ENCODE data around the gene EXO1.

EXO1 gene

GRCh38 chr1:241917487-241917886 lies 69.5 kb downstream of the EXO1 start:
- Histone ChIP-seq H3K36me3 (ENCODE audit: insufficient read depth, low read length) (no peaks in the 10 kb centered on the region), H3K79me2 (ENCODE audit: insufficient read depth, low read length) (no peaks in the 10 kb centered on the region), H3K4me3 (ENCODE audit: low read length, poor library complexity, severe bottlenecking) (no peak overlapping the region), H3K4me1 (ENCODE audit: insufficient read depth, low read length, poor library complexity, severe bottlenecking) (no peaks in the 10 kb centered on the region), H3K9me3 (ENCODE audit: insufficient read depth, low read depth, low read length) (no peaks in the 10 kb centered on the region), H3K9ac (ENCODE audit: low read depth, low read length, poor library complexity, severe bottlenecking) (no peak overlapping the region), H3K4me2 (ENCODE audit: low read depth, low read length, poor library complexity, severe bottlenecking) (no peak overlapping the region), H4K20me1 (ENCODE audit: insufficient read depth, low read length, poor library complexity, severe bottlenecking) (no peaks in the 10 kb centered on the region), H2AFZ (ENCODE audit: low read length) (no peak overlapping the region), H3F3A (ENCODE audit: low read depth) (no peaks in the 10 kb centered on the region), H3K27me3 (ENCODE audit: insufficient read depth, low read length, poor library complexity, severe bottlenecking) (no peaks in the 10 kb centered on the region), H3K9me2 (replicated peaks; ENCODE audit: low read depth, low read length) (no peaks in the 10 kb centered on the region)
- TF ChIP-seq CTCF (conservative IDR thresholded peaks at IDR 0.05; ENCODE audit: low read length) = no peak
- TF ChIP-seq EZH2phosphoT487 (IDR thresholded peaks at IDR 0.05; ENCODE audit: borderline replicate concordance) = no peak

GRCh38 chr1:241918879-241919278 lies 70.9 kb downstream of the EXO1 start:
- H4K20me1 ChIP-seq (ENCODE audit: insufficient read depth, low read length, poor library complexity, severe bottlenecking) = no peaks in the 10 kb centered on the region
- no peaks in the 10 kb centered on the region for H3K36me3 ChIP-seq (ENCODE audit: insufficient read depth, low read length)
- no peak for TF ChIP-seq CTCF (conservative IDR thresholded peaks at IDR 0.05; ENCODE audit: low read length)
- no peak for TF ChIP-seq EZH2phosphoT487 (IDR thresholded peaks at IDR 0.05; ENCODE audit: borderline replicate concordance)
- no peaks in the 10 kb centered on the region for H3F3A ChIP-seq (ENCODE audit: low read depth)
- no peaks in the 10 kb centered on the region for H3K79me2 ChIP-seq (ENCODE audit: insufficient read depth, low read length)
- no peaks in the 10 kb centered on the region for H3K9me2 ChIP-seq (replicated peaks; ENCODE audit: low read depth, low read length)
- H2AFZ ChIP-seq (ENCODE audit: low read length) = no peak overlapping the region
- no peak overlapping the region for H3K4me3 ChIP-seq (ENCODE audit: low read length, poor library complexity, severe bottlenecking)
- no peaks in the 10 kb centered on the region for H3K9me3 ChIP-seq (ENCODE audit: insufficient read depth, low read depth, low read length)
- no peaks in the 10 kb centered on the region for H3K4me1 ChIP-seq (ENCODE audit: insufficient read depth, low read length, poor library complexity, severe bottlenecking)
- no peak overlapping the region for H3K9ac ChIP-seq (ENCODE audit: low read depth, low read length, poor library complexity, severe bottlenecking)
- H3K4me2 ChIP-seq (ENCODE audit: low read depth, low read length, poor library complexity, severe bottlenecking) = no peak overlapping the region
- no peaks in the 10 kb centered on the region for H3K27me3 ChIP-seq (ENCODE audit: insufficient read depth, low read length, poor library complexity, severe bottlenecking)

GRCh38 chr1:241924080-241924808 lies 76.2 kb downstream of the EXO1 start:
- no peaks in the 10 kb centered on the region for H3K9me2 ChIP-seq (replicated peaks; ENCODE audit: low read depth, low read length)
- H3F3A ChIP-seq (ENCODE audit: low read depth) = no peaks in the 10 kb centered on the region
- no peaks in the 10 kb centered on the region for H4K20me1 ChIP-seq (ENCODE audit: insufficient read depth, low read length, poor library complexity, severe bottlenecking)
- no peak overlapping the region for H3K4me2 ChIP-seq (ENCODE audit: low read depth, low read length, poor library complexity, severe bottlenecking)
- no peaks in the 10 kb centered on the region for H3K36me3 ChIP-seq (ENCODE audit: insufficient read depth, low read length)
- no peaks in the 10 kb centered on the region for H3K27me3 ChIP-seq (ENCODE audit: insufficient read depth, low read length, poor library complexity, severe bottlenecking)
- H3K4me1 ChIP-seq (ENCODE audit: insufficient read depth, low read length, poor library complexity, severe bottlenecking) = no peaks in the 10 kb centered on the region
- no peaks in the 10 kb centered on the region for H3K9me3 ChIP-seq (ENCODE audit: insufficient read depth, low read depth, low read length)
- H2AFZ ChIP-seq (ENCODE audit: low read length) = no peak overlapping the region
- no peak for TF ChIP-seq EZH2phosphoT487 (IDR thresholded peaks at IDR 0.05; ENCODE audit: borderline replicate concordance)
- no peak for TF ChIP-seq CTCF (conservative IDR thresholded peaks at IDR 0.05; ENCODE audit: low read length)
- no peak overlapping the region for H3K4me3 ChIP-seq (ENCODE audit: low read length, poor library complexity, severe bottlenecking)
- no peaks in the 10 kb centered on the region for H3K79me2 ChIP-seq (ENCODE audit: insufficient read depth, low read length)
- H3K9ac ChIP-seq (ENCODE audit: low read depth, low read length, poor library complexity, severe bottlenecking) = no peak overlapping the region

Data from Loucy (cell line).